Colonic mucosa (tissue), 4 donors: ENCODE results near the gene MTUS2. TPM values are rescaled to one million over a fixed set of nuclear protein-coding genes. Genes with fewer than 3 reads are reported as not detected.
"Not testable (repeated sequence)": the region's sequence is repeated elsewhere in the genome, so short reads cannot be mapped to it uniquely, and the experiment has no call there.

Experiments
- DNase-seq: peaks from one replicate; pipeline ENCODE4 v3.0.0-alpha.2; 2020
- H3K27ac ChIP-seq: fragments of 200-600 bp; one replicate; pipeline ENCODE4 v1.8.0; 2021
- H3K27me3 ChIP-seq: fragments of 200-600 bp; one replicate; pipeline ENCODE4 v1.8.0; 2021
- H3K36me3 ChIP-seq: fragments of 200-600 bp; one replicate; pipeline ENCODE4 v1.8.0; 2021
- H3K4me1 ChIP-seq: fragments of 200-600 bp; one replicate; pipeline ENCODE4 v1.8.0; 2021; ENCODE audit warnings: mild to moderate bottlenecking
- H3K4me3 ChIP-seq: fragments of 200-600 bp; one replicate; pipeline ENCODE4 v1.8.0; 2021
- H3K9ac ChIP-seq, 2 donors: one replicate each; pipeline ENCODE4 v1.7.0; 2013; ENCODE audit warnings: control low read depth in 2 of 2, low read depth in 2 of 2, low read length in 2 of 2
- H3K9me3 ChIP-seq: fragments of 200-600 bp; one replicate; pipeline ENCODE4 v1.8.0; 2021
- CTCF ChIP-seq: fragments of 200-600 bp; IDR thresholded peaks from one replicate; pipeline ENCODE4 v1.8.0; 2022; ENCODE audit warnings: antibody characterized with exemption, mild to moderate bottlenecking
- intact Hi-C: fragments of 100-400 bp; cut with DNase I; formaldehyde crosslinking; loops from one replicate; pipeline ENCODE4 v1.14.1; 2022
- total RNA-seq, 2 donors: library from RNA; stranded (reverse); fragmentation: NEBNext Ultra II Directional in 1 of 2; extraction: Animal tissue kit (Norgen Biotek cat#: 25700) in 1 of 2; gene quantifications; one replicate each; pipeline ENCODE4 v1.2.1, GENCODE V29; 2021
- donor health status: healthy.
- donor health status: DM: no; HTN: no; CAD: no.
- donor health status: DM: no; HTN: no; CAD: no.

The MTUS2 gene
- total RNA-seq, 2 donors from 2014 or later = 0.11 to 0.40 TPM

GRCh38 chr13:29383476-29383875, 563.3 kb downstream of the MTUS2 start:
- intact Hi-C loops = no loop called here

GRCh38 chr13:29384466-29384865, 564.3 kb downstream of the MTUS2 start:
- no peak overlapping the region for H3K4me3 ChIP-seq
- DNase-seq = no peak
- no peak overlapping the region for H3K9ac ChIP-seq
- no peak overlapping the region for H3K27ac ChIP-seq
- no peak for TF ChIP-seq CTCF
- H3K4me1 ChIP-seq = no peaks in the 10 kb centered on the region
- no peaks in the 10 kb centered on the region for H3K9me3 ChIP-seq
- intact Hi-C loops = no loop called here
- no peaks in the 10 kb centered on the region for H3K36me3 ChIP-seq
- H3K27me3 ChIP-seq = no peaks in the 10 kb centered on the region

More at GRCh38 chr13:29383476-29383875, 563.3 kb downstream of the MTUS2 start:
- Histone ChIP-seq H3K9me3 (no peaks in the 10 kb centered on the region), H3K27me3 (no peaks in the 10 kb centered on the region), H3K4me1 (no peaks in the 10 kb centered on the region), H3K4me3 (no peak overlapping the region), H3K36me3 (no peaks in the 10 kb centered on the region), H3K27ac (no peak overlapping the region), H3K9ac (no peak overlapping the region)
- TF ChIP-seq CTCF = no peak
- no peak for DNase-seq

- H3K9me3 ChIP-seq = no peaks in the 10 kb centered on the region
- no peaks in the 10 kb centered on the region for H3K4me1 ChIP-seq
- H3K36me3 ChIP-seq = no peaks in the 10 kb centered on the region
- no peak for TF ChIP-seq CTCF
- H3K27me3 ChIP-seq = no peaks in the 10 kb centered on the region
- H3K27ac ChIP-seq = no peak overlapping the region
- no peak for DNase-seq
- no peak overlapping the region for H3K9ac ChIP-seq
- intact Hi-C loops = no loop called here
- no peak overlapping the region for H3K4me3 ChIP-seq
Measured at GRCh38 chr13:29384871-29385270, 564.7 kb downstream of the MTUS2 start.

GRCh38 chr13:29386246-29386645, 566.1 kb downstream of the MTUS2 start:
- Histone ChIP-seq H3K9ac (no peak overlapping the region), H3K9me3 (no peaks in the 10 kb centered on the region), H3K4me3 (no peak overlapping the region), H3K27ac (no peak overlapping the region), H3K4me1 (no peaks in the 10 kb centered on the region), H3K36me3 (no peaks in the 10 kb centered on the region), H3K27me3 (no peaks in the 10 kb centered on the region)
- intact Hi-C loops = no loop called here
- TF ChIP-seq CTCF = no peak
- DNase-seq = no peak

- intact Hi-C loops, H3K36me3 ChIP-seq, H3K27me3 ChIP-seq, H3K4me1 ChIP-seq, H3K9ac ChIP-seq, H3K9me3 ChIP-seq, DNase-seq, H3K27ac ChIP-seq, H3K4me3 ChIP-seq: not testable (repeated sequence)
Measured at GRCh38 chr13:29390598-29390997, 570.5 kb downstream of the MTUS2 start.

GRCh38 chr13:29396446-29396845, 576.3 kb downstream of the MTUS2 start:
- no peak overlapping the region for H3K9ac ChIP-seq
- no peak overlapping the region for H3K4me3 ChIP-seq
- intact Hi-C loops = no loop called here
- H3K9me3 ChIP-seq = no peaks in the 10 kb centered on the region
- no peak for TF ChIP-seq CTCF
- no peak overlapping the region for H3K27ac ChIP-seq
- H3K36me3 ChIP-seq = no peaks in the 10 kb centered on the region
- DNase-seq = no peak
- no peaks in the 10 kb centered on the region for H3K27me3 ChIP-seq
- H3K4me1 ChIP-seq = no peaks in the 10 kb centered on the region
